Loucy (cell line): Measurements from ENCODE around the gene ACOXL.

Experiments used
- H2AFZ ChIP-seq: fragments of 200-600 bp; sonication (generic); 2 replicates; pipeline ENCODE4 v1.6.0; 2016; ENCODE audit warnings: antibody characterized with exemption, mild to moderate bottlenecking, low read length, moderate library complexity
- H3F3A ChIP-seq: fragments of 200-600 bp; 2 replicates; pipeline ENCODE4 v1.6.0; 2016; ENCODE audit warnings: antibody characterized with exemption, low read depth, mild to moderate bottlenecking
- H3K27me3 ChIP-seq: fragments of 200-600 bp; sonication (generic); 2 replicates; pipeline ENCODE4 v1.6.1; 2014; ENCODE audit warnings: low read length, mild to moderate bottlenecking; ENCODE audit not compliant: insufficient read depth, poor library complexity, severe bottlenecking
- H3K36me3 ChIP-seq: fragments of 200-600 bp; sonication (generic); 2 replicates; pipeline ENCODE4 v1.6.1; 2016; ENCODE audit warnings: low read length; ENCODE audit not compliant: insufficient read depth
- H3K4me1 ChIP-seq: fragments of 200-600 bp; sonication (generic); 2 replicates; pipeline ENCODE4 v1.5.1; 2014; ENCODE audit warnings: low read length, mild to moderate bottlenecking; ENCODE audit not compliant: insufficient read depth, poor library complexity, severe bottlenecking
- H3K4me2 ChIP-seq: fragments of 200-600 bp; sonication (generic); 2 replicates; pipeline ENCODE4 v1.6.0; 2014; ENCODE audit warnings: antibody characterized with exemption, low read length, low read depth, mild to moderate bottlenecking; ENCODE audit not compliant: poor library complexity, severe bottlenecking
- H3K4me3 ChIP-seq: fragments of 200-600 bp; sonication (generic); 2 replicates; pipeline ENCODE4 v1.5.1; 2014; ENCODE audit warnings: low read length, mild to moderate bottlenecking, mixed read lengths; ENCODE audit not compliant: poor library complexity, severe bottlenecking
- H3K79me2 ChIP-seq: fragments of 200-600 bp; sonication (generic); 2 replicates; pipeline ENCODE4 v1.6.1; 2014; ENCODE audit warnings: low read length; ENCODE audit not compliant: insufficient read depth
- H3K9ac ChIP-seq: fragments of 200-600 bp; sonication (generic); 2 replicates; pipeline ENCODE4 v1.6.0; 2014; ENCODE audit warnings: mild to moderate bottlenecking, low read depth, low read length, moderate library complexity; ENCODE audit not compliant: poor library complexity, severe bottlenecking
- H3K9me2 ChIP-seq: fragments of 200-600 bp; sonication (generic); replicated peaks from 2 replicates; pipeline ENCODE4 v1.6.1; 2016; ENCODE audit warnings: low read depth, low read length, mixed read lengths
- H3K9me3 ChIP-seq: fragments of 200-600 bp; sonication (generic); 2 replicates; pipeline ENCODE4 v1.6.1; 2014; ENCODE audit warnings: mild to moderate bottlenecking, antibody characterized with exemption, low read length, low read depth; ENCODE audit not compliant: insufficient read depth
- H4K20me1 ChIP-seq: fragments of 200-600 bp; sonication (generic); 2 replicates; pipeline ENCODE4 v1.6.0; 2014; ENCODE audit warnings: antibody characterized with exemption, low read length, mild to moderate bottlenecking; ENCODE audit not compliant: insufficient read depth, poor library complexity, severe bottlenecking
- EZH2phosphoT487 ChIP-seq: fragments of 200-600 bp; IDR thresholded peaks from 2 replicates; pipeline ENCODE4 v1.6.1; 2018; ENCODE audit warnings: antibody characterized with exemption, mild to moderate bottlenecking, moderate library complexity, borderline replicate concordance
- TF ChIP-seq, protein P1 (sequence below): fragments of 200-600 bp; sonication (generic); conservative IDR thresholded peaks from 2 replicates; pipeline ENCODE4 v1.5.1; 2014; ENCODE audit warnings: mild to moderate bottlenecking, antibody characterized with exemption, low read length

The ACOXL gene

GRCh38 chr2:110805894-110806452 lies 73.6 kb downstream of the ACOXL start:
- H4K20me1 ChIP-seq: no peaks in the 10 kb centered on the region
- H3F3A ChIP-seq: no peaks in the 10 kb centered on the region
- H3K4me3 ChIP-seq: no peak overlapping the region
- TF ChIP-seq, protein P1, sequence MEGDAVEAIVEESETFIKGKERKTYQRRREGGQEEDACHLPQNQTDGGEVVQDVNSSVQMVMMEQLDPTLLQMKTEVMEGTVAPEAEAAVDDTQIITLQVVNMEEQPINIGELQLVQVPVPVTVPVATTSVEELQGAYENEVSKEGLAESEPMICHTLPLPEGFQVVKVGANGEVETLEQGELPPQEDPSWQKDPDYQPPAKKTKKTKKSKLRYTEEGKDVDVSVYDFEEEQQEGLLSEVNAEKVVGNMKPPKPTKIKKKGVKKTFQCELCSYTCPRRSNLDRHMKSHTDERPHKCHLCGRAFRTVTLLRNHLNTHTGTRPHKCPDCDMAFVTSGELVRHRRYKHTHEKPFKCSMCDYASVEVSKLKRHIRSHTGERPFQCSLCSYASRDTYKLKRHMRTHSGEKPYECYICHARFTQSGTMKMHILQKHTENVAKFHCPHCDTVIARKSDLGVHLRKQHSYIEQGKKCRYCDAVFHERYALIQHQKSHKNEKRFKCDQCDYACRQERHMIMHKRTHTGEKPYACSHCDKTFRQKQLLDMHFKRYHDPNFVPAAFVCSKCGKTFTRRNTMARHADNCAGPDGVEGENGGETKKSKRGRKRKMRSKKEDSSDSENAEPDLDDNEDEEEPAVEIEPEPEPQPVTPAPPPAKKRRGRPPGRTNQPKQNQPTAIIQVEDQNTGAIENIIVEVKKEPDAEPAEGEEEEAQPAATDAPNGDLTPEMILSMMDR: no peak
- TF ChIP-seq EZH2phosphoT487: no peak
- no peaks in the 10 kb centered on the region for H3K27me3 ChIP-seq
- H3K4me1 ChIP-seq: peaks cover 17% of the 10 kb centered on the region
- no peak overlapping the region for H3K9ac ChIP-seq
- H3K4me2 ChIP-seq: no peak overlapping the region
- no peaks in the 10 kb centered on the region for H3K9me3 ChIP-seq
- H3K36me3 ChIP-seq: no peaks in the 10 kb centered on the region
- H2AFZ ChIP-seq: no peak overlapping the region
- no peaks in the 10 kb centered on the region for H3K79me2 ChIP-seq
- no peaks in the 10 kb centered on the region for H3K9me2 ChIP-seq

DNA sequence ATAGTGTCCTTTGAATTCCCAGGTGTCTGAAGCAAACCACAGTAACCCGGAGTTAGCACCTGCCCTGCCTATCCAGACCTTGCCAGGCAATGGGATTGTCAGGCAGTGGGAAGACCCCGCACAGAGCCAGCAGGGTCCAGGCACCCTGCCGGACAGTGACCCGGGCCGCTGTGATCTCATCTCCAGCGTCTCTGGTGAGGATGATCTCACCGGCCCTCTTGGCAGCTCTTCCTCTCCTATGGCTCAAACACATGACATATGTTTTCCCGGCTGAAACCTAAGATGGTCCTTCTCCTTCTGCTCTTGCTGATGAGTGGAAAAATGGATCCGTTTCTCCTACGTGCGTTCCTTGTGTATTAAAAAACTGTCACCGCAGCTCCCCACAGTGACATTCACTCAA lies 75.1 kb downstream of the ACOXL start:
- no peaks in the 10 kb centered on the region for H3K9me2 ChIP-seq
- H3K4me1 ChIP-seq: peaks cover 24% of the 10 kb centered on the region
- no peak overlapping the region for H2AFZ ChIP-seq
- H3K27me3 ChIP-seq: no peaks in the 10 kb centered on the region
- no peaks in the 10 kb centered on the region for H3K9me3 ChIP-seq
- no peak for TF ChIP-seq EZH2phosphoT487
- TF ChIP-seq, protein P1: no peak
- H4K20me1 ChIP-seq: no peaks in the 10 kb centered on the region
- no peak overlapping the region for H3K9ac ChIP-seq
- no peaks in the 10 kb centered on the region for H3K79me2 ChIP-seq
- H3F3A ChIP-seq: no peaks in the 10 kb centered on the region
- H3K4me2 ChIP-seq: no peak overlapping the region
- no peaks in the 10 kb centered on the region for H3K36me3 ChIP-seq
- no peak overlapping the region for H3K4me3 ChIP-seq

- Histone ChIP-seq H3K9me3 (no peaks in the 10 kb centered on the region), H3K9me2 (no peaks in the 10 kb centered on the region), H3K4me3 (no peak overlapping the region), H3K27me3 (no peaks in the 10 kb centered on the region), H3K9ac (no peak overlapping the region), H3K4me1 (peaks cover 21% of the 10 kb centered on the region), H3K79me2 (no peaks in the 10 kb centered on the region), H2AFZ (no peak overlapping the region), H3K36me3 (no peaks in the 10 kb centered on the region), H4K20me1 (no peaks in the 10 kb centered on the region), H3K4me2 (no peak overlapping the region), H3F3A (no peaks in the 10 kb centered on the region)
- TF ChIP-seq, protein P1: no peak
- TF ChIP-seq EZH2phosphoT487: no peak
Measured at GRCh38 chr2:110810404-110810803, 78.0 kb downstream of the ACOXL start.
